Fibroblast of skin of right biceps (primary cell): ENCODE results near the gene PRR3.
A peak's percentile ranks its signal among the peaks of the same experiment; 100 is the strongest.
"Not testable (repeated sequence)": the region's sequence is repeated elsewhere in the genome, so short reads cannot be mapped to it uniquely, and the experiment has no call there.

Experiments used
- DNase-seq: peaks from one replicate; pipeline ENCODE4 v3.0.0-alpha.2; 2013

PRR3 gene

DNA sequence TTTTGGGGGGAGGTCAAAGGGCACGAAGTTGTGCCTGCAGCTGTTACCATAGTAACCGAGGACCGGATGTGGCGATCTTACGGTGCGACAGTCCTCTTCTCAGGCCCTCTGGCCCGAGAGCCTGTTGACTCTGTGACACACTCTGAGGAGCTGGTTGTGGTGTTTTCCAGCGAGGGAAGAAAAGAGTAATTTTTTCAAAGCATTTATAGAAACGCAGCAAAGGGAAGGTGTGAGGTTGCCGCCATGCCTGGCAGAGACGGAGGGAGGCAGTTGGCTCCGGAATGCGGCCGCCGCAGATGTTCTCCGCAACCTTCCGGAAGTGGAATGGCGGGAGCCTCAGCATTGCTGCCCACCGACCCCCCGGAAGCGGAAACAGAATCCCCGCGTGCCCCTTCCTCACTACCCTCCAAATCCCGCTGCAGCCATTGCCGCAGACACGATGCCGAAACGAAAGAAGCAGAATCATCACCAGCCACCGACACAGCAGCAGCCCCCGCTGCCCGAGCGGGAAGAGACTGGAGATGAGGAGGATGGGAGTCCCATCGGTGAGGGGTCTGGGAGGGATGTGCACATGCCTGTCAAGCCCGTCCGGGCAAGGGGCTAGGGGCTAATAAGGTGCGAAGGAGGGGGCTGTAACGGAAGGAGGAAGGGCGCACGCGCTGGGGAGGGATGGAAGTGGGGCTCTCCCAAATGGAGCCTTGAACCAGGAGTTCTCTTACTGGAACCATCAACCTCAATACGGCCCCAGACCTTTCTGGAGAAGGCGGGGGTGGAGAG, at the start of gene PRR3:
Gene PRR3 (plus strand): TSS at position 390 of the 777 bp plus-strand sequence. CDS start 50 bp downstream, at position 440.
- DNase-seq: peak; percentile 88

DNA sequence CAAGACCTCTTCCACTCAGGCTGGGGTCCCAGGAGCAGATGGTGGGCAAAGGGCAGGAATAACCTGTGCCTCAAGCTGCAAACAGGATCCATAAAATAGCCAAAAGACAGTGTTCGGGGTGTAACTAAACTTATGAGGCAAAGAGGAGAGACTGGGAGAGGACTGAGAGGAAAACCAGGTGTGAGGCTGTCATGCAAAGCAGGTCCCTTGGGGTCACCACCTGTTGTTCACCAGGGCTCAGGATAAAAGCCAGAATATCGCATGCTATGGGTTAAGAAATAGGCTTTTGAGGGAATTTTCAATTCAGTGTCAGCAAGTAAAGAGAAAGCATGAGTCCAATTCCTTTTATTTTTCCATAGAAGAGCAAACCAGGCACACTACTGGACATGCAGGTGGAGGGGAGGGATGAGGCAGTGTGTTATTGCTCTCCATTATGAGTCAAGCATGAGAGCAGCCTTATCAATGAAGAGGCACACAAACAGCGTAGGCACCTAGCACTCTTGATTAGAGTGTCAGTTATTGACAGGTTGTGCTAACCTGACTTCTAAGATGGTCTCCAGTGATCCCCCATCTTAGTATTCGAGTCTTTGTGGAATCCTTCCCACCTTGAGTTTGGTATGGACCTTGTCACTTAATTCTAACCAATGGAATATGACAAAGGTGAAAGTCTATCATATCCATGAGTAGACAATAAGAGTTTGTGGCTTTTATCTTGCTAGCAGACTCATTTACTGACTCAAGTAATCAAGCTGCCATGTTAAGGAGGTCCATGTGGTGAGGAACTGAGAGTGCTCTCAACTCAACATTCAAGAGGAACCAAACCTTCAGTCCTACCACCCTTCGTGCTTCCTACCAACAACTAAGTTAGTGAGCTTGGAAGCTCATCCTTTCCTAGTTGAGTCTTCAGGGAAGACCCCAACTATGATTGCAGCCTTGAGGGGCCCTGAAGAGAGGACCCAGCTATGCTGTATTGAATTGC, 49.0 kb upstream of the PRR3 start:
- no peak for DNase-seq

DNA sequence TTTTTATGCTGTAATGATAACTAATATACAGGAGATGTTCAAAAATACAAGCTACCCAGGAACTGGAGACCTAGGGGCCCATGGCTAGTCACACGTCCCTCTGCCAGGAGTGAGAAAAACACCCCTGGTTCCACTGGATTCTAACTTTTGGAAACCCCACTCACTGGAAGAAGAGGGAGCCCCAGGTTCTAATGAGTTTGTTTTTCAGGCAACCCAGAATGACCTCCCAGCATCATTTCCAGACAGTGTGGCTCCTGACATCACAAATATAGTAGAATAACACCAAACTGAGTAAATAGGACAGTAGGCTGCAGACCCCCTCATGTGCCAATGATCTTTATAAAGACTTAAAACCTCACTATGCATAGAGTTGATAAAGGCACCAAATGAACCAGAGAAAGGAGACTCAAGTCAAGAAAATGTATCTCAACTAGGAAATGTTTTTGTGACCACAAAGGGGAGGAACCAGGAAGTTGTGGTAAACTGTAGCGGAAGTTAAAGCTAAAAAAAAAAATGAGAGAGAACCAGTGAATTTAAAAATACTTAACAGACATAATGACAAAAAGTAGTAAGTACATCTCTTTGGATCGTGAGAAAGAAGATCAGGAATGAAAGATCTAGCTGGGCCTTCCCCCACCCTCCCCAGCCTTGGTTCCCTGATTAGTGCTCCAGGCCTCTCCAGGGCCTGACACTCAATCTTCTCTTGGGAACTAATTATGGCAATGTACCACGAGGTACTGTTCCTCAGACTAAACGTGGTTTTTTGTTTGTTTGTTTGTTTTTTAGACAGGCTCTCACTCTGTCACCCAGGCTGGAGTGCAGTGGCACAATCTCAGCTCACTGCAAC, 48.0 kb upstream of the PRR3 start:
- DNase-seq: peak; percentile 61

DNA sequence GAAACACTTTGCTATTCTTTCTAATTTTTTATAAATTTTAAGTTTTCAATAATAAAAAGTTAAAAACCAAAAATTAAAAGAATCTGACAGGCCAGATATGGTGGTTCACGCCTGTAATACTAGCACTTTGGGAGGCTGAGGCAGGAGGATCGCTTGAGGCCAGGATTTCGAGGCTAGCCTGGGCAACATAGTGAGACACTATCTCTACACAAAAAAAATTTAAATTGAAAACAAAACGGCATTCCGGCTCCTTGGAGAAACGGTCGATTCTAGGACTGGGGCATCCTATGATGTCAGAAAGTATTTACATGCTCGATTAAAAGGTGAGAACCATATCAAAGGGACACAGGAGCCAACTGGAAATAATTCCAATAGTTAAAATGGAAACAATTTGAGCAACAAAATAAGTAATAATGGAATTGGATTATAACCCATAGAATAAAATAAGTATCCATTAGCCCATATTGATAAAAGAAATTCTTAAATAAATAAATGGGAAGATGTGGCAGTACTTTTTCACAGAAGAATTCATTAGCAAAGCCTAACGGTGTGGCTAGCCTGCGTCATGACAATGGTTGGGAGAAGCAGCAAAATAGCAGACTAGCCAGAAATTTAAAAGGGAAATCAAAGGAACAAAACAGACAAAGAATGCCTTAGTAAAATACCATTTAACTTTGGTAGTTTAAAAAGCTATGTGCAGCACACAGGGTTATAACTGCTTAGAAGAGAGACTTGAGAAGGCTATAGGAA, 46.5 kb upstream of the PRR3 start:
- DNase-seq: no peak

GRCh38 chr6:30511169-30511546, 45.9 kb upstream of the PRR3 start:
- DNase-seq: no peak

DNA sequence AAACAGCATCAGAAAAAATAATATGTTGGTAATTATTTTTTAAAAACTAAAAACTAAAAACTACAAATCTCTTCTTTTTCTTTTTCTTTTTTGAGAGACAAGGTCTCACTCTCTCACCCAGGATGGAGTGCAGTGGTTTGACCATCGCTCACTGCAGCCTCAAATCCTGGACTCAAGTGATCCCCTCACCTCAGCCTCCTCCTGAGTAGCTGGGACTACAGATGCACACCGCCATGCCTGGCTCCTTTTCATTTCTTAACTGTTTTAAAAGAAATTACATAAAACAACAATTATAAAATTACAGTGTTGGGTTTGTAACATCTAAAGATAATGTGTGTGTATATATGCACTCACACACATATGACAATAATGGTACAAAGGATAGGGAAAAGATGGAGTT, 43.6 kb upstream of the PRR3 start:
- no peak for DNase-seq

DNA sequence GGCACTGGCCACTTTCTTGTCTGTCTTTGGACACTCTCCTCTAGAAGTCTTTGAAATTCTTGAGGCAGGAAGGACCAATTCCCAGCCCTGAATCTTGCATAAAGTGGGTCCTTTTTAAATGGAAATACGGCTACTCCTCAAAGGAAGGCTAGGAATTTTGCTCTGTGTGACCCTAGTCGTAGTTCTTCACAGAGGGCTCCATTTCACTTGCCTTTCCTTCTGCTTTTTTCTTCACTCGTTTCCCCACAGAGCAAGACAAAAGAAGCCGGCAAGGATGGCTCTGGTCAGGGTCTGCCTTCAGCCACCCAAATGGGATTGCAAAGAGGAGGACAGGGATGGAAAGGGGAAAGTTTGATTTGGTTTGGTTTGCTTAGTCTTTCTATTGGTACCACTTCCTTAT, 42.0 kb upstream of the PRR3 start:
- no peak for DNase-seq

DNA sequence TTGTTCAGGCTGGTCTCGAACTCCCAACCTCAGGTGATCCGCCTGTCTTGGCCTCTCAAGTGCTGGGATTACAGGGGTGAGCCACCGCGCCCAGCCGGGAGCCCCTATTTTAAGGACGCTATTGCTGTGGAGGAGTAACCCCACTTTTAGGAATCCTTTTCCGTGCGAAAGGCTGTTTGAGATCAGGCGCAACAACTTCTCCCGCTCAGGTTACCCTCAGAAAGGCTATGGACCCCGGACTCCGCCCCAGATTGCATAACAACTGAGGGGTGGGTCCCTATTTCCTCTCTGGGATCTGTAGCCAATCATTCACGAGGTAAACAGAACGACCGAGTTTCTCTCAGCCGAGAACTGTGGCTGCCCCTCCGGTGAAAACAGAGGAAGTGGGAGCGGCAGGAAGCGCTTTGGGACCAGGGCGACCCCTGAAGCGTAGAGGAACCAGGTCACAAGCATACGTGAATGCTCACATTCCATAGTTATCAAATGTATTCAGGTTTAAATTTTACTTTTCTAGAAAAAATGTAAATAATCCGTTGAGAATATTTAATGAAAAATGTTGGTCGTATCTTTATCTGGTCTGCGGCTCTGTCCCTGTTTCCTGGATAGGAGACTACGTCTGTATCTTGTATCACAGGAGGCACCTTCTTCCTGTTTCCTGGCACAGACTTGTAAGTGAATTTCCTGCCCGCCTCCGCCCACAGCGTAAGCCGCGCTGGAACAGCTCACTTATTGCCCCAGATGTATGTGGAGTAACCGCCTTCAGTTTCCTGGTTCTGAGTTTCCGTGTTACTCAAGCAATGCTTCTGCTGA, 40.9 kb upstream of the PRR3 start:
- peak; percentile 89 for DNase-seq

DNA sequence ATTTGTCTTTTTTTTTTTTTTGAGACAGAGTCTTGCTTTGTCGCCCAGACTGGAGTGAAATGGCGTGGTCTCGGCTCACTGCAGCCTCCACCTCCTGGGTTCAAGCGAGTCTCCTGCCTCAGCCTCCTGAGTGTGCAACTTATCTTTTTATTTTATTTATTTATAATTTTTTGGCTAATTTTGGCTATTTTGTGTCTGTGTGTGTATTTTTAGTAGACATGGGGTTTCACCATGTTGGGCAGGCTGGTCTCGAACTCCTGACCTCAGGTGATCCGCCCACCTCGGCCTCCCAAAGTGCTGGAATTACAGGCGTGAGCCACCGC, 40.4 kb upstream of the PRR3 start:
- not testable (repeated sequence) for DNase-seq

GRCh38 chr6:30517767-30518504, 39.2 kb upstream of the PRR3 start:
- DNase-seq: not testable (repeated sequence)

GRCh38 chr6:30518505-30519145, 38.5 kb upstream of the PRR3 start:
- not testable (repeated sequence) for DNase-seq

- DNase-seq: no peak
Observed at GRCh38 chr6:30520522-30520921, 36.6 kb upstream of the PRR3 start.

- peak; percentile 39 for DNase-seq
Observed at GRCh38 chr6:30521082-30521481, 36.0 kb upstream of the PRR3 start.

- not testable (repeated sequence) for DNase-seq
Observed at GRCh38 chr6:30521952-30522351, 35.1 kb upstream of the PRR3 start.

DNA sequence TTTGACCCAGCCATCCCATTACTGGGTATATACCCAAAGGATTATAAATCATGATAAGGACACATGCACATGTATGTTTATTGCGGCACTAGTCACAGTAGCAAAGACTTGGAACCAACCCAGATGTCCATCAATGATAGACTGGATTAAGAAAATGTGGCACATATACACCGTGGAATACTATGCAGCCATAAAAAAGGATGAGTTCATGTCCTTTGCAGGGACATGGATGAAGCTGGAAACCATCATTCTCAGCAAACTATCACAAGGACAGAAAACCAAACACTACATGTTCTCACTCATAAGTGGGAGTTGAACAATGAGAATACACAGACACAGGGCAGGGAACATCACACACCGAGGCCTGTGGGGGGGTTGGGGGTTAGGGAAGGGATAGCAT, 30.7 kb upstream of the PRR3 start:
- DNase-seq: not testable (repeated sequence)

- not testable (repeated sequence) for DNase-seq
Observed at GRCh38 chr6:30529349-30529875, 27.7 kb upstream of the PRR3 start.

DNA sequence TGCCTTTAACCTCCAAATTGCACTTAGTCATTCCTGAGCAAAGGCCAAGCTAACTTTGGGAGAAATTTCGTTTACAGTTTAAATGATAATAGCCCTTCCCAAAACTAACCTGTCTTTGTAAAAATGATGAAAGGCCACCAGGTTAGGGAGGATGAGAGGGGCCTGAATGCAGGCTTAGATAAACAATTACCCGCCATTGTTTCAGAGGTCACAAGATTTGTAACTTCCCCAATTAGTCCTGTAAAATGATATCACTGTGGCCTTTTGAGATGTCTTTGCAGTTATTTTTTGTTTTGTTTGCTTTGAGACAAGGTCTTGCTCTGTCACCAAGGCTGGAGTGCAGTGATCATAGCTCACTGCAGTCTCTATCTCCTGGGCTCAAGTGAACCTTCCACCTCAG, 27.1 kb upstream of the PRR3 start:
- no peak for DNase-seq

DNA sequence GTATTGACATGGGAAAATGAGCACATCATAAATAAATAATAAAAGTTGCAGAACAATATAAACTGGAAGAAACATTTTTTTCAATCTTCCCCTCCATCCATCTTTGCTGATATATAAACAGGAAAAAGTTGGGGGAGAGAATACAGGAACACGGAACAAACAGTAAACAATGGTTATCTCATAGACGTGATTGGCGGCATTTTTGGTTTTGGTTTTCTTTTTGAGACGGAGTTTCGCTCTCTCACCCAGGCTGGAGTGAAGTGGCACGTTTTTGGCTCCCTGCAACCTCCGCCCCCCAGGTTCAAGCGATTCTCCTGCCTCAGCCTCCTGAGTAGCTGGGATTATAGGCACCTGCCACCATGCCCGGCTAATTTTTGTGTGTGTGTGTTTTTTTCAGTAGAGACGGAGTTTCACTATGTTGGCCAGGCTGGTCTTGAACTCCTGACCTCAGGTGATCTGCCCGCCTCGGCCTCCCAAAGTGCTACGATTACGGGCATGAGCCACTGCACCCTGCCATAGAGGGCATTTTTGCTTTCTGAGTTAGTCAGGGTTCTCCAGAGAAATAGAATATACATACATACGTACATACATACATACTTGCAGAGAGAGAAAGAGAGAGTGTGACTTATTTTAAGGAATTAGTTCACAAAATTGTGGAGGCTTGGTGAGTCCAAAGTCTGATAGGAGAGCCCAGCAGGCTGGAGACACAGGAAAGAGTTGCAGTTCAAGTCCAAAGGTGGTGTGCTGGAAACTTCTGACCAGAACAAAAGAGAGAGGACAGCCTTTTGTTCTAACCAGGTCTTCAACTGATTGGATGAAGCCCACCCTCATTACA, 23.4 kb upstream of the PRR3 start:
- DNase-seq: no peak

- DNase-seq: no peak
Observed at GRCh38 chr6:30537931-30538330, 19.2 kb upstream of the PRR3 start.
